MM.1S (cell line): ENCODE results near the gene PRKCA.

Source experiments
- DNase-seq: peaks from one replicate; pipeline ENCODE4 v3.0.0-alpha.2; 2015
- H2AFZ ChIP-seq: fragments of 300-600 bp; sonication (generic); 2 replicates; pipeline ENCODE4 v1.6.0; 2016; ENCODE audit warnings: antibody characterized with exemption, low read length
- H3F3A ChIP-seq: fragments of 300-600 bp; sonication (generic); 2 replicates; pipeline ENCODE4 v1.6.1; 2016; ENCODE audit warnings: mild to moderate bottlenecking, antibody characterized with exemption, low read length, moderate library complexity, mixed read lengths; ENCODE audit not compliant: insufficient read depth
- H3K27ac ChIP-seq: fragments of 300-600 bp; sonication (generic); 2 replicates; pipeline ENCODE4 v1.5.1; 2016; ENCODE audit warnings: mild to moderate bottlenecking, low read length
- H3K27me3 ChIP-seq: fragments of 300-600 bp; sonication (generic); replicated peaks from 2 replicates; pipeline ENCODE4 v1.6.0; 2016; ENCODE audit warnings: low read length; ENCODE audit not compliant: insufficient read depth
- H3K36me3 ChIP-seq: fragments of 300-600 bp; sonication (generic); replicated peaks from 2 replicates; pipeline ENCODE4 v1.6.1; 2016; ENCODE audit warnings: mild to moderate bottlenecking, low read length, mixed read lengths; ENCODE audit not compliant: insufficient read depth
- H3K4me1 ChIP-seq: fragments of 300-600 bp; sonication (generic); 2 replicates; pipeline ENCODE4 v1.6.1; 2016; ENCODE audit warnings: low read length, mixed read lengths
- H3K4me2 ChIP-seq: fragments of 300-600 bp; sonication (generic); 2 replicates; pipeline ENCODE4 v1.6.0; 2016; ENCODE audit warnings: low read depth, low read length
- H3K4me3 ChIP-seq: fragments of 300-600 bp; sonication (generic); 2 replicates; pipeline ENCODE4 v1.5.1; 2016; ENCODE audit warnings: low read length, mixed read lengths
- H3K79me2 ChIP-seq: fragments of 300-600 bp; sonication (generic); 2 replicates; pipeline ENCODE4 v1.6.1; 2016; ENCODE audit warnings: mixed run types, low read length, mixed read lengths
- H3K9ac ChIP-seq: fragments of 300-600 bp; sonication (generic); 2 replicates; pipeline ENCODE4 v1.6.1; 2016; ENCODE audit warnings: low read length, mixed read lengths
- H3K9me2 ChIP-seq: fragments of 300-600 bp; sonication (generic); replicated peaks from 2 replicates; pipeline ENCODE4 v1.6.1; 2016; ENCODE audit warnings: mild to moderate bottlenecking, low read length, mixed read lengths; ENCODE audit not compliant: insufficient read depth
- H3K9me3 ChIP-seq: fragments of 300-600 bp; sonication (generic); replicated peaks from 2 replicates; pipeline ENCODE4 v1.6.1; 2016; ENCODE audit warnings: mild to moderate bottlenecking, low read length, mixed read lengths; ENCODE audit not compliant: insufficient read depth
- H4K20me1 ChIP-seq: fragments of 300-600 bp; sonication (generic); 2 replicates; pipeline ENCODE4 v1.6.1; 2016; ENCODE audit warnings: mild to moderate bottlenecking, low read length, moderate library complexity, mixed read lengths; ENCODE audit not compliant: insufficient read depth
- CTCF ChIP-seq: fragments of 300-600 bp; sonication (generic); IDR thresholded peaks from 2 replicates; pipeline ENCODE4 v1.5.1; 2016; ENCODE audit warnings: antibody characterized with exemption, low read length, mixed read lengths
- EZH2 ChIP-seq: fragments of 300-600 bp; sonication (generic); optimal IDR thresholded peaks from 2 replicates; pipeline ENCODE3; 2017; ENCODE audit warnings: low read depth, mild to moderate bottlenecking, antibody characterized with exemption, low read length, mixed read lengths
- EZH2phosphoT487 ChIP-seq: fragments of 300-600 bp; sonication (generic); IDR thresholded peaks from 2 replicates; pipeline ENCODE4 v1.6.1; 2018; ENCODE audit warnings: antibody characterized with exemption, low read length

PRKCA gene

GRCh38 chr17:66717641-66718058, 415.2 kb downstream of the PRKCA start:
- DNase-seq, result no peak
- no peaks in the 10 kb centered on the region for H4K20me1 ChIP-seq
- H3K36me3 ChIP-seq, result no peaks in the 10 kb centered on the region
- H3F3A ChIP-seq, result no peaks in the 10 kb centered on the region
- H2AFZ ChIP-seq, result no peak overlapping the region
- H3K27ac ChIP-seq, result no peak overlapping the region
- no peak overlapping the region for H3K4me2 ChIP-seq
- H3K79me2 ChIP-seq, result no peaks in the 10 kb centered on the region
- no peaks in the 10 kb centered on the region for H3K4me1 ChIP-seq
- TF ChIP-seq EZH2phosphoT487 (no peak), EZH2 (no peak), CTCF (no peak)
- no peak overlapping the region for H3K4me3 ChIP-seq
- no peak overlapping the region for H3K9ac ChIP-seq
- H3K9me2 ChIP-seq, result no peaks in the 10 kb centered on the region
- H3K9me3 ChIP-seq, result no peaks in the 10 kb centered on the region
- no peaks in the 10 kb centered on the region for H3K27me3 ChIP-seq

DNA sequence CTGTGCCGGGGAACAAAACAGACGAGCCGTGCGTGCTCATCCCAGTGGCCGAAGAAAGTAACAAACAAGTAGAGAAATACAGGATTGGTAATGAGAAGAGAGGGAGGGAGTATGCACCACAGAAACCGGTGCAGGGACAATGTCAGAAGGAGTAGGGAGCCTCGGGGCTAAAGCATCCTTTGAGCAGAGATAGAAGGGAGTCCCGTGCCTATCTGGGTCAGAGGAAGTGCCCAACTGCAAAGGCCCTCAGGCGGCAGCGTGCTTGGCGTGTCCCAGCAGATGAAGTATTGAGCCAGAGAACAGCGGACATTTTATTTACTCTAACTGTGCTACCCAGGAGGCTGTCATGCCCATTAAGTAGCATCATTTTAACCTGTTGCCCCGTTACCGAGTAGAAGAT, 417.6 kb downstream of the PRKCA start:
- Histone ChIP-seq H2AFZ (no peak overlapping the region), H3K79me2 (no peaks in the 10 kb centered on the region), H3K4me1 (no peaks in the 10 kb centered on the region), H3K9me2 (no peaks in the 10 kb centered on the region), H3F3A (no peaks in the 10 kb centered on the region), H4K20me1 (no peaks in the 10 kb centered on the region), H3K36me3 (no peaks in the 10 kb centered on the region), H3K27ac (no peak overlapping the region), H3K4me3 (no peak overlapping the region), H3K9ac (no peak overlapping the region), H3K9me3 (no peaks in the 10 kb centered on the region), H3K27me3 (no peaks in the 10 kb centered on the region), H3K4me2 (no peak overlapping the region)
- TF ChIP-seq CTCF, result no peak
- no peak for TF ChIP-seq EZH2
- no peak for TF ChIP-seq EZH2phosphoT487
- no peak for DNase-seq

- H3K4me3 ChIP-seq, result no peak overlapping the region
- no peak for DNase-seq
- H2AFZ ChIP-seq, result no peak overlapping the region
- no peaks in the 10 kb centered on the region for H3K36me3 ChIP-seq
- TF ChIP-seq EZH2 (no peak), CTCF (no peak), EZH2phosphoT487 (no peak)
- no peaks in the 10 kb centered on the region for H3K79me2 ChIP-seq
- H3K27ac ChIP-seq, result no peak overlapping the region
- no peaks in the 10 kb centered on the region for H3F3A ChIP-seq
- no peaks in the 10 kb centered on the region for H4K20me1 ChIP-seq
- H3K27me3 ChIP-seq, result no peaks in the 10 kb centered on the region
- H3K9ac ChIP-seq, result no peak overlapping the region
- H3K9me2 ChIP-seq, result no peaks in the 10 kb centered on the region
- no peaks in the 10 kb centered on the region for H3K9me3 ChIP-seq
- H3K4me2 ChIP-seq, result no peak overlapping the region
- no peaks in the 10 kb centered on the region for H3K4me1 ChIP-seq
Observed at GRCh38 chr17:66720567-66720966, 418.2 kb downstream of the PRKCA start.
